ENCODE results near the gene PGBD1. TPM values are rescaled to one million over a fixed set of nuclear protein-coding genes. Genes with fewer than 3 reads are reported as not detected.
A peak's percentile ranks its signal among the peaks of the same experiment; 100 is the strongest.

PGBD1 gene
- total RNA-seq, 4 donors from 2014 or later, result 0.64 to 2.3 (median 1.2) TPM

GRCh38 chr6:28343898-28344677, 62.7 kb downstream of the PGBD1 start:
- Histone ChIP-seq H3K4me3 (no peak overlapping the region), H3K36me3 (no peaks in the 10 kb centered on the region), H3K9me3 (no peaks in the 10 kb centered on the region), H3K27ac (no peak overlapping the region), H3K4me1 (no peaks in the 10 kb centered on the region), H3K27me3 (peaks cover 7% of the 10 kb centered on the region)
- WGBS, result 47% methylated on average over 1 of the region's 1 CpG
- no peak for DNase-seq (ENCODE audit: low spot score in 2 of 2)
- TF ChIP-seq CTCF (IDR thresholded peaks at IDR 0.05) (no peak), EP300 (IDR thresholded peaks at IDR 0.05) (no peak), POLR2A (IDR thresholded peaks at IDR 0.05) (no peak)

GRCh38 chr6:28345201-28345600, 63.8 kb downstream of the PGBD1 start:
- H3K4me1 ChIP-seq, result peaks cover 4% of the 10 kb centered on the region
- no peak for TF ChIP-seq POLR2A (IDR thresholded peaks at IDR 0.05)
- no peak for TF ChIP-seq EP300 (IDR thresholded peaks at IDR 0.05)
- TF ChIP-seq CTCF (IDR thresholded peaks at IDR 0.05), result no peak
- no peak for TF ChIP-seq POLR2AphosphoS5 (IDR thresholded peaks at IDR 0.05)
- WGBS, result 100% methylated on average over 1 of the region's 1 CpG

GRCh38 chr6:28347119-28347518, 65.7 kb downstream of the PGBD1 start:
- WGBS, result 37% methylated on average over 2 of the region's 2 CpGs
- TF ChIP-seq POLR2AphosphoS5 (IDR thresholded peaks at IDR 0.05) (no peak), CTCF (IDR thresholded peaks at IDR 0.05) (no peak), POLR2A (IDR thresholded peaks at IDR 0.05) (no peak), EP300 (IDR thresholded peaks at IDR 0.05) (no peak)
- Histone ChIP-seq H3K9me3 (no peaks in the 10 kb centered on the region), H3K4me3 (no peak overlapping the region), H3K27ac (no peak overlapping the region), H3K36me3 (no peaks in the 10 kb centered on the region), H3K27me3 (peaks cover 7% of the 10 kb centered on the region), H3K4me1 (peaks cover 19% of the 10 kb centered on the region)
- no peak for DNase-seq (ENCODE audit: low spot score in 2 of 2)

More at GRCh38 chr6:28345201-28345600, 63.8 kb downstream of the PGBD1 start:
- H3K36me3 ChIP-seq, result no peaks in the 10 kb centered on the region
- no peak overlapping the region for H3K4me3 ChIP-seq
- H3K9me3 ChIP-seq, result no peaks in the 10 kb centered on the region
- H3K27ac ChIP-seq, result no peak overlapping the region
- H3K27me3 ChIP-seq, result peaks cover 7% of the 10 kb centered on the region
- no peak for DNase-seq (ENCODE audit: low spot score in 2 of 2)

- H3K36me3 ChIP-seq, result no peaks in the 10 kb centered on the region
- TF ChIP-seq CTCF (IDR thresholded peaks at IDR 0.05) (no peak), POLR2AphosphoS5 (IDR thresholded peaks at IDR 0.05) (no peak), EP300 (IDR thresholded peaks at IDR 0.05) (no peak), POLR2A (IDR thresholded peaks at IDR 0.05) (no peak)
- no peaks in the 10 kb centered on the region for H3K9me3 ChIP-seq
- 1% methylated on average over 9 of the region's 9 CpGs for WGBS
- no peak for DNase-seq (ENCODE audit: low spot score in 2 of 2)
- peak overlapping the region; percentile 58 for H3K4me3 ChIP-seq
- H3K27ac ChIP-seq, result peak overlapping the region; percentile 64
- H3K4me1 ChIP-seq, result peaks cover 27% of the 10 kb centered on the region
- peaks cover 7% of the 10 kb centered on the region for H3K27me3 ChIP-seq
Measured at GRCh38 chr6:28349344-28349891, 68.0 kb downstream of the PGBD1 start.

GRCh38 chr6:28349892-28350737, 68.7 kb downstream of the PGBD1 start, which contains the start of gene ZKSCAN3:
ZKSCAN3 (plus strand) TSS chr6:28349947; CDS start chr6:28359587, 9,640 bp downstream.
- Histone ChIP-seq H3K27me3 (peaks cover 4% of the 10 kb centered on the region), H3K27ac (peak within 1 kb of the TSS; percentile 64), H3K4me3 (peak within 1 kb of the TSS; percentile 58), H3K9me3 (no peaks in the 10 kb centered on the region), H3K36me3 (no peaks in the 10 kb centered on the region), H3K4me1 (peaks cover 33% of the 10 kb centered on the region)
- DNase-seq (ENCODE audit: low spot score in 2 of 2), result peak; percentile 89 to 92
- TF ChIP-seq POLR2AphosphoS5 (IDR thresholded peaks at IDR 0.05) (no peak), EP300 (IDR thresholded peaks at IDR 0.05) (no peak), POLR2A (IDR thresholded peaks at IDR 0.05) (no peak), CTCF (IDR thresholded peaks at IDR 0.05) (no peak)
- WGBS, result 1% methylated on average over 29 of the region's 30 CpGs

All from suprapubic skin (tissue), 4 donors.